Medulla oblongata (tissue), 1 donor: ENCODE results near the gene STK40.

Experiments
- DNase-seq: peaks from one replicate; pipeline ENCODE4 v3.0.0-alpha.2; 2015; ENCODE audit errors: extremely low spot score

Gene STK40

DNA sequence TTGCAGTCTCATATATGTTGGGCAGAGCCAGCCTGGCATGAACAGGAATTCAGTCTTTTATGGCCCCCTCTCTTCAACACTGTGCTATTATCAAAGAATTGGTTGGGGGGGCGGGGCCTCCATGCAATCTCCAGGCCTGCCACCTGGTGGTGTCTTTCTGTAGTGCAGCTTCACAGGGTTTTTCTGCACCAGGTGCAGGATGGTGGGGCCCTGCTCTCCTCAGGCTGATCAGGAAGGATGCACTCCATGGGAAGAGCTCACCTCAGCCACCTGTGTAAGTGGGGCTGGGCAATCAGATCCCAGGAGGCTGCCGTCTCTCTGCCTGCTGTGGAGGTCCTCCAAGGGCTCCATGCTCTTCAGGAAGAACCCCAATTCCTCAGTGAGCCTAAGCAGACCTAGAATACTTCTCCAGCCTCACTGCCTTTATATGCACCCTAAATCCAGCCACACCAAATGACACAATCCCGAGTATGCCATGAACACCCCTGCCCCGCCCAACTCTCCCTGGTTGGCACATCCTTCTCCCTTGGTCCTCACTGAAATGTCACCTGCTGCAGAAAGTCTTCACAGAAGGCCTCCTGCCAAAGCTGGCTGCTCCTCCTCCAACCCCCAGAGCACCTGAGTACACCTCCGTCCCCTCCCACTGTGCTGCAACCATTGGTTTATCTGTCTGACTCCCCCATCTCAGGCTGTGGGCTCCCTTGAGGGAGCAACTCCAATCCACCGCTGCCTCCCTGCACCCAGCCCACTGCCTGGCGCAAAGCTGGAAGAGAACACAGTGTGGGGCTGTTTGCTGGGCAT, 16.5 kb downstream of the STK40 start:
- peak; percentile 79 for DNase-seq

DNA sequence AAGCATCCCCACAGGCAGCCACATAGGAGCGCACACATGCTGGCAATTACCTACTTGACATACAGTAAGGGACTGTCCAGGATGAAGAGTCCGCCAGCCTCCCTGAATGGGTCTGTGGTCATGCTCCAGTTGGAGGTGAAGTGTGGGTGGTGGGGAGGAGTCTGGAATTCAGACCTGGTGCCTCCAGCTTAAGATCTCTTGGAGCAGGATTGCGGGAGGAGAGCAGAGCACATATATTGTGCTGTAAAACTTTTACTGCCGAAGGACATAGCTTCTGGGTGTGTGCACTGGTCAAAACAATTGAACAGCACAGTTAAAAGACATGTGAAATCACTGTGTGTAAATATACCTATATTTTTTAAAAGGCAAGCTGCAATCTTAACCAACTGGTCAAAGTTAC, 17.9 kb downstream of the STK40 start:
- no peak for DNase-seq

DNA sequence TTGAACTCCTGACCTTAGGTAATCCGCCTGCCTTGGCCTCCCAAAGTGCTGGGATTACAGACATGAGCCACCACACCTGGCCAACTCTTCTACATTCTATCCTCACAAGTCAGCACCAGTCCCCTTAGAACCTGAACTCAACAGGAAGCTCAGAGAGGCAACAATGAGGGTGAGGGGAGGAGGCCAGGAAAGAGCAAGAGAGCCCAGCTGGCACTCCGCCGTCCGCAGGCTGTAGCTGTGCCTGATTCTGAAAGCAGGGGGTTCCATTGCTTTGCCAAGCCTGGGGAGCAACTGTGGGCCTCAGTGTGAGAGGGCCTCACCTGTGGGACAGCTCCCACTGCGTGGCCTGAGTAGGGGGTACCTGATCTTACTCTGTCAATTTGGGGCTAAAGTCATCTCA, 18.7 kb downstream of the STK40 start:
- DNase-seq = no peak

DNA sequence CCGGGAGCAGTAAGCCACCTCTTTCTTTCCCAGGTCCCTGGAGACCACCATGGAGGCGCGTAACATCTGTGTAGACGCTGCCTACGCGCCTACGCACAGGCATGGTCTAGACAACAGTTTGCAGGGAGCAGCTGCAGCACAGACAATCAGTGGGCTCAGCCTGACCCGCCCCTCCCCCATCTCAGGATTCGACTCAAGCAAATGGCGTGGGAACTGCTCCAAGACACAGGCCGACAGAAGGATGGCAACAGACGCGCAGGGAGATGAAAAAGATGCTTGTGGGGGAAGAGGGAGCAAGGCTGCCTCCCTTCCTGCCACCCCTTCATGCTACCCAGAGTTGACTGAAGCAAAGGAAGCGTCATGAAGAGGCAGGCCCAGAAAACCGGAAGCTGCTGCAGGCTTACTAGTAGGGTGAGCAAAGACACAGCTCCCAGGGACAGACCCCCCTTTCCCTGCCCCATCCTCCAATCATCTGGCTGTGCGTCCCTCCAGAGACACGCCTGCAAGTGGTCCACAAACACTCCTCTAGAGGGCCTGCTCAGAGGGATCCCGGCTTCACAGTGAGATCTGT, 19.5 kb downstream of the STK40 start:
- DNase-seq = peak; percentile 74

DNA sequence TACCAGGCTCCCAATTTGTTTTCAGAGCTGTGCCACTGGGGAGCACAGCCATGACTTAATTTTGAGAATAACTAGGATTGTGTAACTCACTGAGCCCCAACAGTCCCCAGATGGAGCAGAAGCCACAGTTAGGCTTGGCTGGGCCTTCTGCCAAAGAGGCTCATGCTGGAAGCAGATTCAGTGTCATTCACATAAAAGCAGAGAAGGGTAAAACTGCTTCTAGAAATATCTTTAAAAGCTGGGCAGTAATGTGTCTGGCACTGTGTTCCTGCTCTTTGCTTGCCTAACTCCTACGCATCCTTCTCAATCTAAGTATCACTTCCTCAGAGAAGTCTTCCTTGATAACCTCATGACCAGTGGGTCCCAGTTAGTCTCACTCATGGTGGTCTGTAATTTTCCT, 20.3 kb downstream of the STK40 start:
- DNase-seq = peak; percentile 91

DNA sequence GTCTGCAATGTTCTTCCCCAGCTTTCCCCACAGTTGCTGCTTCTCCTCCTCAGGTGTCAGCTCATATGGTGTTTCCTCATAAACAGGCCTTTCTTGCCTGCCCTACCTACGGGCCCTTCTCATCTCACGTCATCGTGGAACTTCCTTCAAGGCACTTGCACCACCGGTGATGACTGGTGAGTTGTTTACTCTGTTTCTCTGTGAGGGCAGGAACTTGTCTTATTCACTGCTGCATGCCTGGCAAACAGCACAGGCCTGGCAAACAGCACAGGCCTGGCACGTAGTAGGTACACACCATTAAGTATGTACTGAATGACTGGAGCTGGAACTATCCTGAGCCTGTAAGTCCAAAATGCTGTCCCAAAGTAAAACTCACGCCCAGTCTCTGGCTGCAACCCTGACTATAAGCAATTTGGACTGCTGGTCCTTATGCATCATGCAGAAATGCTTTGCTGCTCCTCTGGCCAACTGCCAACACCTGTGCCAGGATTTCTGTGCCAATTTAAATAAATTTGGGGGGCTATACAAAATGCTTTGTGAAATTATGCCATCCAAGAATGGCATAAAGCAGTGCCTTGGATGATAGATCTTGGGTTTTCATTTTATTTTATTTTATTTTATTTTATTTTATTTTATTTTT, 25.7 kb downstream of the STK40 start:
- DNase-seq = no peak

DNA sequence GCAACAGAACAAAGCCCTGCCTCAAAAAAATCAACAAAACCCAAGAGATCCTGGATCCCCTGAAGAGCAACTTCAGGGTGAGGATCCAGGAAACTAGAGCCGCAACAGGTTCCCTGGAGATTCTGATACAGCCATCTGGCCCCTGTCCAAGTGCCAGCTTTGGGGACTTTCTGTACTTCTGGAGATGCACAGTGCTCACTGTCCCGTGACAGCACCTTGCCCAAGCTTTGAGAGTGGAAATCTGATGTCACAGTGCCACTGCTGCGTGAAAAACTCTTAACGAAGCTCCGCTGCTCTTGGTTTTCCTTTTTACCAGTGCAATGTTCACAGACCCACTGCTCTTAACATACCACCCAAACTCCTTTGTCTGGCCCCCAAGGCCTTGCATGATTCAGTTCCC, 26.3 kb downstream of the STK40 start:
- no peak for DNase-seq

DNA sequence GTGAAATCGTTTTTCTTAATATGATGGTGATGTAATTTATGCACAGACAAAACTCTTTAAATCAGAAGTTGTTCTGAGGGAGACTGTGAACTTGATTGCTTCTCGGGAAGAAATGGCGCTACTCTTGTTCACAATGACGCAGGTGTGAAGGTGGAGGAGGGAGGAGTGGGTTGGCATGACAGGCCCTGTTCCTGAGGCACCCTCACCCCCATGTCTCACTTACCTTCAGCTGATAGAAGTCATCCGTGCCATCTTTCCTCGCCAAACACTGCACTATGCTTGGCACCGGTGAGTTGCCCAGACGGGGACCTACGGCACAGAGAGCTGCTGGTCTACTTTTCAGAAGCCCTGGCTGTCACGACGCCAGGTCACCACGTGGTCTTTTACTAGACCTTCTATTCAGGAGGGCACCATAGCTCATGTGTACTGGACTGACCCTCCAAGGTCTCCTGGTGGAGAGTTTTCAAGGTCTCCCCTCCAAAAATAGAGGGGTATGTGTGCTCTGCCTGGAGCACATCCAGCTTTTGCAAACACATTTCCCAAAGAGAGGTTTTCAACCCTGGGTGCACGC, 27.1 kb downstream of the STK40 start:
- no peak for DNase-seq

DNA sequence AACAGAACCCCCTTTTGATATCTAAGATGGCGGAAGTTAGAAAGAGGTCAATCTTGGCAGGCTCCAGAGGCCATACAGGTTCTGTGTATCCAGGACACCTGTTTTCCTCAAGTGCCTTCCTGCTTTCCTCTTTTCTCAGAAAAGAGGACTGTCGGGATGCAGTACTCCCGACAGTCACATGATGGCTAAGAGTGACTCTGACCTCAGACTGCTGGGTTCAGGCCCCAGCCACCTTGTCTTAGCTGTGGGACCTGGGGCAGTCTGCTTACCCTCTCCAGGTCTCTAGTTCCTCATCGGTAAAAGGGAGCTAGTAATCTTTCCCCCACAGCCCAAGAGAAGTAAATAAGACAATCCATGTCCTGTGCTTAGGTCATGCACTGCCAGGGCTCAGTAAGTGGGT, 29.9 kb downstream of the STK40 start:
- no peak for DNase-seq

DNA sequence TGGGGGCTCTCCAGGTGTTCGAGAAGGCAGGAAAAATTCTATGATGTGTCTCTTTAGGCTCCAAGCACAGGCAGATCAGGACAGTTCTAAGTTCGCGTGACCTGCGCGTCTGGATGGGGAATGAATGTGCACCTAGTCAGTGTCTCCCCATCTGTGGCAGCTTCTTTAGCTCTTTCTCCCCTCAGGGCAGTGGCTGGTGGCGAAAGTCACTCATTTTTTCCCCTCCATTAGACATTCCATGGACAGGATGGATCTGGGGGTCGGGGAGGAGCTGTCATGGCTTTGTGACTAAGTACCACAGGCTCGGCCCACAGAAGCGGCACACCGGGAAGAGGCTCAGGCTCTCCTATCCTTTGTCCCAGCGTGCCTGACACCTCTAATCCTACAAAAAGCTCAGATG, 31.2 kb downstream of the STK40 start:
- DNase-seq = no peak

DNA sequence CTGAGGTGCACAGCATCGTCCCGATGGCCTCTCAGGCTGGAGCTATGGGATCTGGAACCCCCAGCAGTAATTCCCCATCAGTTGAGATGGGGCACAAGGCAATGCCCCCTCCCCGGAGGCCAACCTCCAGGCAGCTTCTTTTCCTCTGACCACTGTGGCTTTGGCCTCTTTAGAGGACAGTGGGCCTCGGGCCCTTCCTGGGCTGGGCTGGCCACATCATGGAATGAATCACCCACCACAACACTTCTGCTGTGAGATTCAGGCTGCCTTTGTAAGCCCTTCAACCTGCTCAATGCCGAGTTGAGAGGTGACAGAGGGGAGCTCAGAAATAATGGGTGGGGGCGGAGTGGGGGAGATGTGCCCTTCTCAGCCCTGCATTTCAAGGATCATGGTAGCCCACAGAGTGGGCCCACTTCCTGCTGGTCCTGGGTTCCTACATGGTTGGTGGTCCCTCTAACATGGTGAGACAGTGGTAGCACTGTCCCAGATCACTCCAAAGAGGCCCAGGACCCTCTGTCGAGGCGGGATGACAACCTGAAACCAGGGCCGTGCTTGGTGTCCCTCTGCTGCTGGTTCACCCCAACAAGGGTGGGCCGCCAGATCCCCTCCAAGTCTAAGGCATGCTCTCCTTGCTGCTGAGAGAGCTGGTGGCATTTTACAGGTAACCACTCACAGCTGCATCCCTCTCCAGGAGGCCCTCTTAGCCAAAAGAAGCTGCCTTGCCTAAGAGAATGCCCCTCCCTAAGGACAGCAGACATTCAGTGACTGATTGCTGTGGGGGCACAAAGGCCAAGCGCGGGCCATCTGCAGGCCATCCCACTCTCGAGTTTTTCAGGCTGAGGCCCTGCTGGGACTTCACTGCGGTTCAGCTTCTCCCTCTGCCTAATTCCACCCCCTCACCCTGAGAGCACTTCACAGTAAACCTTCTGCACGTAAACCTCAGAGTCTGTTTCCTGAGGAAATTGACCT, 32.5 kb downstream of the STK40 start:
- DNase-seq = no peak

DNA sequence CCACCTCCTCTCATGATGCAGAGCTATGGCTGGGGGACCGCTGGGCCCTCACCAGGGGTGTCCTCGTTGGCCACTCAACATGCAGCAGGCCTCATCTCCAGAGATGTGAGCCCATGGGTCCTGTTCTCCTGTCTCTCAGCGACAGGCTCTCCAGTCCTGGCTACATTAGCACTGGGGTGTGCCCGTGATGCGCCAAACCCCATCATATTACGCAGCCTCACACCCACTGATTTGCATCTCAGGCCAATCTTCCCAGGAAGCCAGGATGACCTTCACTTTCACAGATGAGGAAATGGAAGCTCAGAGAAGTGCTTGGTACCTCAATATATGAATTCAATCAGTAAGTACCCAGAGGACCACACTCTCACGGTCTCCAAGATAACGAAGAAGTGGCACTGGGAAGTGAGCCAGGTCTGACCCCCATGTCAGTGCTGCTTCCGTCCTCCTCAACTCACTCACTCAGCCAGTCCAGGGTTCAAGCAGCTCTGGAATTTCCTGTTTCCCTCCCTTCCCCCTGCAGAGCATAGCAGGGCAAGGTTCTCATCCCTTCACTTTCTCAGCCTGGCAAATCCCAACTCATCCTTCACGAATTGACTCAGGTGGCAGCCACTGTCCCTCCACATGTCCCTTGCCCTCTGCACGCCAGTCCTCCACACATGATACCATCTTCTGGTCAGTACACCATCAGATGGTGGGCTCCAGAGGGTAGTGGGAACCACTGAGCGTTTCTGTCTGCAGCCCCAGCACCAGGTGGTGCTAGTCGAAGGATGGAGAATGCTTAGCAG, 33.4 kb downstream of the STK40 start:
- no peak for DNase-seq

DNA sequence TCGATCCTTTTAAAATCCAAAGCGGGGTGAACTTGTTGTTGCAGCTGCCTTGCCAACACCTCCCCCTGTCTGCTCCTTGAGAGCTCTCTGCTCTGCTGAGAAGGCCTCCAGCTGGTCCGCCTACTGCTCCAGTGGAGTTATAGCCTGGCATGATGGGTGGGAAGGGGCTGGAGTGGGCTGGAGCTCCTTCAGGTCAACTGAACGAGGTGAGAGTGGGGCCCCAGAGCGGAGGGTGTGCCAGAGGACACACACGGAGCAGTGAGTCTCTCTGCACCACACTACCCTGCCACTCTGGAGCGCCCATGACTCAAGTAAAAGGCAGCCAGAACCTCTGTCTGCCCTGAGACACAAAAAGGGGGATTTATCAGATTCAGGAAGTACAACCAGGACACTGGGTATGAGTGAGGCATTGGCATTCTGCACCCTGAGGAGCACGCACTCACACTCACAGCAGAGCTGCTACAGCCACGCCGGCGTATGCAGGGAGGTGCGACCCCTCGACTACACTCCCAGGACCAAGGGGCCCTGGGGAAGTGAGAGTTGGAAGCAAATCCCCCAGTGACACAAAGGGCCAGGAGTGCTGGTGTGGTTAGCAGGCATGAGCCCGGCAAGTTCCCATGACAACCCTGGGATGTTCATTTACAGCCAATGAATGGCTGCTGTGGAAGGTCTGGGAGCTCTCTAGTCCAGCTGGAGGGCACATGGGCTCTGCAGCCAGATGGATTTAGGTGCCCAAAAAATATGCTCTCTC, 34.3 kb downstream of the STK40 start:
- DNase-seq = peak; percentile 60

DNA sequence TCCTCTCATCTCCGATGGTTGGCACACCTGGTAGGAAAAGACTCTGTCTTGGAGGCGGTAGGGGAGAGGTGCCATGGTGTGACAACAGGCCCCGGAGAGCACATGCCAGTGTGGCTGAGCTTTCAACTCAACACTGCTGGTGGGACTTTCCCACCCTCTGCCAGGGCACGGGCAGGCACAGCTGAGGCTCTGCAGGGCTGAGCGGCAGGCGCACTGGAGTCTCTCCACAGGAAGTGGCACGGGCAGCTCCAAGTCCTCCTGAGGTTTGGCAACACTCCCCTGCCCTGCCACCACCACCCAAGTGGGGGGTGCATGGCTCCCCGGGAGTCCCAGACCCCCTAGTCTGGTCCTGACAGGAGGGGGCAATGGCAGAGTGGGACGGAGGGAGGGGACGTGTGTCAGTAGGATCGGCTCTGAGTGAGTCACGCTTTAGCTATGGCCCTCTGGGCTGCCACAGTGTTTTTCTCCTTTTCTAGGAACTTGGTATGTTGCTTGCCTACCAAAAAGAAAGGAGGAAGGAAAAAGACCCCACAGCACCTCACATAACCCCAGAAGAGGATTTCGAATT, 35.0 kb downstream of the STK40 start:
- no peak for DNase-seq

DNA sequence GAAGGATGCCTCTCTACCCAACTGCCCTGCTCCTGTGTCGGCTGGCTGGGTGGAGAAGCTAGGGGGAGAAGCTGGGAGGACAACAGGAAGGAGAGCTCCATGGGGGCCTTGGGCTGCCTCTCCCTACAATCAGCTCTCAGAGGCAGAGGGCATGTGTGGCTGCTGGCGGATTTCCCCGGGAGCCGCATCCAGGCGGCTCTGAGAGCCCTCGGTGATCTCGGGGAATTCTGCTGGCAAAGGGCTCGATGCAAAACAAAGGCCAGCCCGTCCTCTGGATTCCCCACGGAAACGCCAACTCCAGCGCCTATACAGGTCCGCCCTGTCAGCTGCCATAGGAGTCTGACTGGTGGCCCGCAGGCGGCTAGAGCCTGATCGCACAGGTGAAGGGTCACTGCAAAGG, 35.9 kb downstream of the STK40 start:
- no peak for DNase-seq

DNA sequence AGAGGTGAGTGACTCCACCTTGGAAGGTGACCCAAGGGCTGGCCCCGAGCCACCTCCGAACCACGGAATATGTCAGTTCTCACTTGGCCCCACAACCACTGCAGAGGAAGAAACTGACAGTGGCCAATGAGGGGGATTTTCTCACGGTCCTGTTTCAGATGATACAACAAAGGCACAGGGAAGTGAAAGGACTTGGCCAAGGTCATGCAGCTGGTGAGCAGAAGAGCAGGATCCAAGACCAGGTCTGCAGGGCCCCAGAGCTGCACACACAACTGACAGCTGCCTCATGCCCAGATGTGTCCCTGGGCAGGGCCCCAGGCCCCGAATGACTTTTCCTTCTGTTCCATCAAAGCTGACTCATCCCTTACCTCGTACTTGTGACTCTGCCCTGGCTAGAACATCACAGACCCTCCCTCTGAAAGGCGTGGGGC, 36.5 kb downstream of the STK40 start:
- no peak for DNase-seq

DNA sequence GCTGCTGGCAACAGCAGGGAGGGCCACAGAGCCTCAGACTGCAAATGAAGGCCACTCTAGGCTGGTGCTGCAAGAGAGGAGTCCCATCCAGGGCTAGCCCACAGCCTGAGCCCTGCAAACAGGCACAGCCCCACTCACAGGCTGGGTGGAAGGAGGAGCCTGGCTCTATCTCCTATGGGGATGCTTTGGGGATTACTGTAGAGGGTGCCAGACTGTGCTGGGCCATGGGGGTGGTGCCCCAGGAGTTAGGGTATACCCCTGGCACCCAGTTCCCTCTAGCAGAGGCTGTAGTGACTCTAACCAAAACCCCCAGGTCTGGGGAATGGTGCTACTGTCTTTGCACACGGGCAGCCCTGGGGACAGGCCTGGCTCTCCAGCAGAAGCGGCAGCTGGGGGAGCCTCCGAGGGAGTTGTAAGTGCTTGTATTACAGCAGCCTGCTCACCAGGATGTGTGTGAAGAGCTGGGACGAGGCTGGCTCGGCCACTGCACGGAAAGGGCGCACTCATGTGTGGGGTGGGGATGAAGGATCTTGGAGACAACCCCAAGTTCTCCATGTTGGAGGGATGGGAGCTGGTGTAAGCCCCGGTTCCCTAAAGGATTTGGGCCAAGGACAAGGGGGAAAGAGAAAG, 38.9 kb downstream of the STK40 start:
- DNase-seq = no peak

DNA sequence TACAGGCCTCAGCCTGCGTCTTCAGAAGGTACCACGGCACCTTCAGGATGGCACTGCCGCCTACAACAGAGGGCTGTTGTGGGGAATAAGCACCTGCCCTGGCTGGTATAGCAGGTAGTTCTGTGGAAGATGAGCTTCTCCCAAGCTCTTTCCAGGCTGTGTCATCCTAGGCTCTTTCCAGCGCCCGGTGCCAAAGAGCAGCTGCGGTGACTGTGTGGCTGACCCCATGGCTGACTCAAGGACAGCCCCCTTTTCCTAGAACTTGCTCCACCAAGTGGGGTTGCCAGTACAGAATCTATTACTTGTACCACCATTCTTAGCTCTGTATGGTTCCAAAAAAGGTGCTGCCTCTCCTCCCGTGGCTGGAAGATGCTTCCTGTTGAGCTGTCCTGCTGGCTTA, 40.4 kb downstream of the STK40 start:
- no peak for DNase-seq

DNA sequence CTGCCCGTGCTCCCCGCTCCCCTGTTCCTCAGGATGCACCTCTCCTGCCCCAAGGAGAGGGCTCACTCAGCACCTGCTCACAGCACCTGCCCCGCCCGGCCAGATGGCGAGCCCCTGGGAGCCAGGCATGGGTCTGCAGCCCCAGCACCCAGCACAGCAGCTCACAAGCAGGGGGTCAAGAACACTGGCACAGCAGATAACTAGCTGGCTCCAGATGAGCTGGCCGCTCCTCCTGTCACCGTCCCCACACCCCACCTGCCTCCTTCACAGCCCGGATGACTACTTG, 41.4 kb downstream of the STK40 start:
- no peak for DNase-seq
